SU-DHL-6 (cell line): ENCODE results near the gene TTLL9.

Experiments used
- H2AFZ ChIP-seq: fragments of 200-600 bp; sonication (generic); 2 replicates; pipeline ENCODE4 v1.6.1; 2014; ENCODE audit warnings: low read depth, mild to moderate bottlenecking, moderate library complexity, mixed read lengths, antibody characterized with exemption, low read length; ENCODE audit not compliant: severe bottlenecking
- H3F3A ChIP-seq: fragments of 200-600 bp; shearing (Covaris generic); 2 replicates; pipeline ENCODE4 v1.6.0; 2016; ENCODE audit warnings: antibody characterized with exemption, mild to moderate bottlenecking; ENCODE audit not compliant: insufficient read depth
- H3K27ac ChIP-seq: fragments of 200-600 bp; sonication (generic); 2 replicates; pipeline ENCODE4 v1.5.1; 2016; ENCODE audit warnings: low read depth, mild to moderate bottlenecking, low read length, moderate library complexity, mixed read lengths
- H3K27me3 ChIP-seq: fragments of 200-600 bp; sonication (generic), shearing (Covaris generic); 2 replicates; pipeline ENCODE4 v1.6.0; 2014; ENCODE audit warnings: mild to moderate bottlenecking, low read length
- H3K36me3 ChIP-seq: fragments of 200-600 bp; sonication (generic); 2 replicates; pipeline ENCODE4 v1.6.1; 2014; ENCODE audit warnings: mild to moderate bottlenecking, low read length, mixed read lengths
- H3K4me2 ChIP-seq: fragments of 300-600, 200-600 bp; shearing (Covaris generic), sonication (generic); 2 replicates; pipeline ENCODE4 v1.6.0; 2014; ENCODE audit warnings: low read length, low read depth, mild to moderate bottlenecking; ENCODE audit not compliant: poor library complexity, severe bottlenecking
- H3K4me3 ChIP-seq: fragments of 200-600 bp; sonication (generic); 2 replicates; pipeline ENCODE4 v1.5.1; 2014; ENCODE audit warnings: antibody characterized with exemption, low read length, mild to moderate bottlenecking, mixed read lengths; ENCODE audit not compliant: insufficient read depth, poor library complexity, severe bottlenecking
- H3K79me2 ChIP-seq: fragments of 200-600 bp; sonication (generic); 2 replicates; pipeline ENCODE4 v1.6.1; 2014; ENCODE audit warnings: mild to moderate bottlenecking, low read length, moderate library complexity; ENCODE audit not compliant: insufficient read depth
- H3K9ac ChIP-seq: fragments of 200-600 bp; sonication (generic); 2 replicates; pipeline ENCODE4 v1.7.0; 2014; ENCODE audit warnings: mild to moderate bottlenecking, low read length
- H3K9me2 ChIP-seq: fragments of 200-600 bp; sonication (generic); replicated peaks from 2 replicates; pipeline ENCODE4 v1.6.1; 2014; ENCODE audit warnings: low read length; ENCODE audit not compliant: insufficient read depth
- H3K9me3 ChIP-seq: fragments of 200-600 bp; sonication (generic); 2 replicates; pipeline ENCODE4 v1.6.1; 2014; ENCODE audit warnings: low read length, mixed read lengths; ENCODE audit not compliant: insufficient read depth
- H4K20me1 ChIP-seq: fragments of 200-600 bp; sonication (generic); 2 replicates; pipeline ENCODE4 v1.6.1; 2014; ENCODE audit warnings: low read depth, mild to moderate bottlenecking, antibody characterized with exemption, low read length, moderate library complexity, mixed read lengths
- CTCF ChIP-seq: fragments of 200-600 bp; sonication (generic); IDR thresholded peaks from one replicate; pipeline ENCODE4 v1.5.1; 2017; ENCODE audit warnings: antibody characterized with exemption, mild to moderate bottlenecking, low read length, moderate library complexity; ENCODE audit not compliant: insufficient read depth, poor library complexity, severe bottlenecking
- EZH2phosphoT487 ChIP-seq: fragments of 200-600 bp; sonication (generic), shearing (Covaris generic); conservative IDR thresholded peaks from 2 replicates; pipeline ENCODE4 v1.6.1; 2018; ENCODE audit warnings: mild to moderate bottlenecking, antibody characterized with exemption, low read length, moderate library complexity, mixed read lengths

Gene TTLL9

DNA sequence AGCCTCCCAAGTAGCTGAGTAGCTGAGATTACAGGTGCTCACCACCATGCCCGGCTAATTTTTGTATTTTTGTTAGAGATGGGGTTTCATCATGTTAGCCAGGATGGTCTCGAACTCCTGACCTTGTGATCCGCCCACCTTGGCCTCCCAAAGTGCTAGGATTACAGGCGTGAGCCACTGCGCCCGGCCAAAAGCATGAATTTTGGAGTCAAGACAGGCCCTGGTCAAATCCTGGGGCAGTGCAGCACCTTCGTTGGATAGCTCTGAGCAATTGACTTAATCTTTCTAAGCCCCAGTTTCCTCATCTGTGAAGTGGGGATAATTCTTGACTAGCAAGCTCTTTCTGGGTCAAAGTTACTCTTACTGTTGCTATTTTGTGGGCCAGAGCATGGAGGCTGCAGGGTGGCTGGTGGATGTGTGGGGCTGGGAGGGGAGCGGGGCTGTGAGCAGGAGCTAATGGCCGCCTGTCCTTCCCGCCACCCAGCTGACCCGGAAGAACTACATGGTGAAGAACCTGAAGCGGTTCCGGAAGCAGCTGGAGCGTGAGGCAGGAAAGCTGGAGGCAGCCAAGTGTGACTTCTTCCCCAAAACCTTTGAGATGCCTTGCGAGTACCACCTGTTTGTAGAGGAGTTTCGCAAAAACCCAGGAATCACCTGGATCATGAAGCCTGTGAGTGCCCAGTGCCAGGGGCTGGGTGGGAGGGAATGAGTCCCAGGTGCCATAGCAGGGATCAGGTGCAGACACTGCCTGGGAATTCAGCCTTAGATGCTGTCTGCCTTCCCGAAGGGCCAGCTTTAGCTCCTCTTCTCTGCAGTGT lies 39.0 kb downstream of the TTLL9 start:
- H3K27me3 ChIP-seq, result no peaks in the 10 kb centered on the region
- H3K9me2 ChIP-seq, result no peaks in the 10 kb centered on the region
- H3F3A ChIP-seq, result no peaks in the 10 kb centered on the region
- H3K9ac ChIP-seq, result no peak overlapping the region
- no peak overlapping the region for H3K4me2 ChIP-seq
- H3K9me3 ChIP-seq, result no peaks in the 10 kb centered on the region
- TF ChIP-seq EZH2phosphoT487 (no peak), CTCF (no peak)
- H2AFZ ChIP-seq, result no peak overlapping the region
- H4K20me1 ChIP-seq, result no peaks in the 10 kb centered on the region
- H3K4me3 ChIP-seq, result no peak overlapping the region
- no peaks in the 10 kb centered on the region for H3K36me3 ChIP-seq
- H3K27ac ChIP-seq, result no peak overlapping the region
- H3K79me2 ChIP-seq, result no peaks in the 10 kb centered on the region

GRCh38 chr20:31910071-31910803 lies 39.8 kb downstream of the TTLL9 start:
- H3K4me3 ChIP-seq, result no peak overlapping the region
- no peaks in the 10 kb centered on the region for H3K36me3 ChIP-seq
- no peaks in the 10 kb centered on the region for H3K79me2 ChIP-seq
- H3K9me3 ChIP-seq, result no peaks in the 10 kb centered on the region
- no peaks in the 10 kb centered on the region for H4K20me1 ChIP-seq
- no peak overlapping the region for H3K4me2 ChIP-seq
- no peak overlapping the region for H2AFZ ChIP-seq
- TF ChIP-seq EZH2phosphoT487 (no peak), CTCF (no peak)
- no peaks in the 10 kb centered on the region for H3K9me2 ChIP-seq
- H3K27ac ChIP-seq, result no peak overlapping the region
- H3K27me3 ChIP-seq, result no peaks in the 10 kb centered on the region
- H3K9ac ChIP-seq, result no peak overlapping the region
- no peaks in the 10 kb centered on the region for H3F3A ChIP-seq

- no peaks in the 10 kb centered on the region for H3K79me2 ChIP-seq
- no peak overlapping the region for H2AFZ ChIP-seq
- no peaks in the 10 kb centered on the region for H3K9me2 ChIP-seq
- no peak overlapping the region for H3K4me3 ChIP-seq
- no peak overlapping the region for H3K27ac ChIP-seq
- TF ChIP-seq CTCF (no peak), EZH2phosphoT487 (no peak)
- H3K9ac ChIP-seq, result no peak overlapping the region
- no peaks in the 10 kb centered on the region for H3K27me3 ChIP-seq
- no peaks in the 10 kb centered on the region for H3K36me3 ChIP-seq
- H4K20me1 ChIP-seq, result no peaks in the 10 kb centered on the region
- H3K9me3 ChIP-seq, result no peaks in the 10 kb centered on the region
- H3F3A ChIP-seq, result no peaks in the 10 kb centered on the region
- no peak overlapping the region for H3K4me2 ChIP-seq
Observed at GRCh38 chr20:31913431-31914157, 43.2 kb downstream of the TTLL9 start.
